Activated CD4-positive, alpha-beta T cell treated with anti-CD3 and anti-CD28 coated beads, Interleukin-2, amount 50 U/mL, for 4 hours (primary cell): ENCODE data around the gene SLC11A2.
"Not testable (repeated sequence)": the region's sequence is repeated elsewhere in the genome, so short reads cannot be mapped to it uniquely, and the experiment has no call there.

Experiments used
- DNase-seq, 2 experiments: peaks; one replicate each; pipeline ENCODE4 v3.0.0-alpha.2; 2020

SLC11A2 gene

DNA sequence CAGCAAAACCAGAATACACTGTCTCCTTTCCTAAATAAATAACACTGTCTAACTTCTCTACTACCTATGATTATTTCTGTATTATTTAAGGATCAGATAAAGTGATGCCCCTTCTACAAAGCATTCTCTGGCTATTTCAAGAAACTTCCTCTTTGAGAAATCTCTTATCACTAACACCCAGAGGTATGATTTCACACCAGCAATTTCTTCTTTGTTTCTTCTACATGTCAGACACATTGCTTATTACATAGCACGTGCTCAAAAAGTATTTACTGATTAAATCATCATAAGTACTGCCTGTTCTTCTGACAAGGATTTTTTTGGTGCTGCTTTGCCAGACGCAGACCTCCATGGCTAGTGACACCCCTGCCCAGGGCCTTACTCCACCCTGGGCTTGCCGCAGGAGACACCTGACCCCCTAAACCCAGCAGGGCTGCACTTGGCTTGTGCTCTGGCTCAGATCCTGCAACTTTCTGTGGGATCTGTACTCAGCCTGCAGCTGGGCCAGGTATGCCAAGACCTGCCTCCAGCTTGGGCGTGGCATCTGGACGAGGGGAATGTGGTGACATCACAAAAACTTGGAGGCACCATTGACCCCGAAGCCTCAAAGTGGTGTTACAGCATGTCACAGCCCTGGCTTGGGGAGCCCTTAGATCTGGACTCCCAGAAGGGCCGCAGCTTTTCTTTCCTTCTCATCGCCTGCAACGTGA is 89.2 kb downstream of the SLC11A2 start:
- DNase-seq = no peak

DNA sequence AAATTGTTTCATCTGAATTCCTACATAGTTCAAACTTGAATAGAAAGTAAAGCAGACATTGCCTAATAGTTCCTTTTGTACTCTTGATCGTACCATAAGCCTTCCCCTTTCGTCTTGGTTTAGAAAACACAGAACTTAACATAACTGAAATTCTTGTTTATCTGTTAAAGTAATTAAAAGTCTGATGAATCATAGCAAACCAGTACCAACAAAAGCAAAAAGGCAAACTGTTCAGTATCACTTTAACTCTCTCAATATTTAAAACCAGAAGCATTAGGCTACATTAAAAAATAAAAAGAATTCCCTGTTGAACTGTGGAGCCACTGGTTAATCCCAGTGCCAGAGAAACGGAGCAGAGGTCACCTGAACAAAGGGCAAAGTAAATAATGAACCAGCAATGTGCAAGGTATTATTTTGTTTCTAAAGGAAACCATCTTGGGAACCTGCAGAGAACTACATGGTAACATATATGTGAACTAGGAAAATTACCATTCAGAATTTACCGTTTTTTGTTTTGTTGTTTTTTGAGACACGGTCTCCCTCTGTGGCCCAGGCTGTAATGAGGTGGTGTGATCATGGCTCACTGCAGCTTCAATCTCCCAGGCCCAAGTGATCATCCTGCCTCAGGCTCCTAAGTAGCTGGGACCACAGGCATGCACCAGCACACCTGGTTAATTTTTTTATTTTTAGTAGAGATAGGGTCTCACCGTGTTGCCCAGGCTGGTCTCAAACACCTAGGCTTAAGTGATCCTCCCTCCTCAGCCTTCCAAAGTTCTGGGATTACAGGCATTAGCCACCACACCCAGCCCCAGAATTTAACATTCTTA is 91.0 kb downstream of the SLC11A2 start:
- DNase-seq = no peak

DNA sequence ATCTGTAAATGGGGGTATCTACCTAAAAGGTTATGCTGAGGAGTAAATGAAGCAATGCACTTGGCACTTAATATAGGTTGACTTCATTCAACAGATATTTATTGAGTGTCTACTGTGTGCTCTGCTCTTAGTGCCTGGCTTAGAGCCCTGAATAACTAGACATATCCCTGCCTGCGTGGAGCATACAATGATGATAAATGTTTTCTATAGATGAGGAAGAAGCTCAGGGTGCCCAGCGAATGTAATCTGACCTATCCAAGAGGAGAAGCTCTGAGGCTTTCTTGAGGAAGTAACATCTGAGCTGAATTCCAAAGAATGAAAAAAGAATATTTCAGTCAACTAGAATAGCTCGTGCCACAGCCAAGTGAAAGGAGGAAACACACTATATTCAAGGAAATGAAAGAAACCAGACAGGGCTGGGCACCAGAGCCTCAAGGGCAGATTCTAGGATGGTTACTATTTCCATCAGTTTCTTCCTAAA is 91.8 kb downstream of the SLC11A2 start:
- DNase-seq = no peak

DNA sequence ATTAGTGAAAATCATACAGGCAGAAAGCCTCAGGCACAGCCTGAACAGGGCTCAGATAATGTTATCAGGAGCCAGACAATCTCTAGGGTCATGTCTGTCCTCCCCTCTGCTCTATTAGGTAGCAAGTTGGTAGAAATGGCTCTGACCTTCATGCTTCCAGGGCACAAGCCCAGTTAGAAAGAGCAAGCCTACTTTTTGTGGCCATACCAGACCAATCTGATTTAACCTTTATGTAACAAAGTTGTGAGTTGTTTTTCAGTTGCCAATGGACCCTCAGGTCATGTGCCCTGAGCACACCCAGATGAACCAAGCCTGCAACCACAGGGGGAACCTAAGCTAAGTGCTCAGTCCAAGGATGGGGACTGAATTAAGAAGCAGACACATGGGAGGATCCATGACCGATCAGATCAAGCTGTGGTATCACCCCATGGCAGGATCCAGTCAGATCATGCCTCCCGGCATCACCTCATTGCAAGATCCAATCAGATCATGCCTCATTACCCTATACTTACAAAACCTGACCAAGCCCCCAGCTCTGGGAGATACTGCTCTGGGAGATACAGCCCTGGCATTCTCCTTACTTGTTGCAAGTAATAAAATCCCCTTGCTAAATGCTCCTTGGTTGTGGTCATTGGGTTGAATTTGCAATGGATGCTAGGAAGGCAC is 92.6 kb downstream of the SLC11A2 start:
- DNase-seq = no peak

DNA sequence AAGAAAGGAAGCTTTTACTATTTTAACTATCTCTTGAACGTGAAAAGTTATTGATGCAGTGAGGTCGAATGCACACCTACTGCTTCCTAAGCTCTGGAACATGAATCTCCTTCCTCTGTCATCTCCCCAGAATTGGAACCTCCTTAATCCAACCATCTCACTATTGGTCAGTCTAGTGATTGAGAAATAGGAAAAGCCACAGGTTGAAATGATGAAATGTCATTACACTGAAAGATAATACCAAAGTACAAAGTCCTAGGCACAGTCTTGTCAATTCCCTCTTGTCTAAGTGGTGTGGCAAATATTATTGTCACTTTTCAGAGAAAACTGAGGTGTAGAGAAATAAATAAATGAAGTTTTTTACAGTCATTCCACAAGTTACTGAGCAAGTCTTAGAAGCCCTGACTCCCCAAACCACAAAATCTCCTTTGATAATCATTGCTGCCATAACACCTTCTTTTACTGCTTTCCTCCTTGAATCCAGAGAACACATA is 93.3 kb downstream of the SLC11A2 start:
- DNase-seq = no peak

DNA sequence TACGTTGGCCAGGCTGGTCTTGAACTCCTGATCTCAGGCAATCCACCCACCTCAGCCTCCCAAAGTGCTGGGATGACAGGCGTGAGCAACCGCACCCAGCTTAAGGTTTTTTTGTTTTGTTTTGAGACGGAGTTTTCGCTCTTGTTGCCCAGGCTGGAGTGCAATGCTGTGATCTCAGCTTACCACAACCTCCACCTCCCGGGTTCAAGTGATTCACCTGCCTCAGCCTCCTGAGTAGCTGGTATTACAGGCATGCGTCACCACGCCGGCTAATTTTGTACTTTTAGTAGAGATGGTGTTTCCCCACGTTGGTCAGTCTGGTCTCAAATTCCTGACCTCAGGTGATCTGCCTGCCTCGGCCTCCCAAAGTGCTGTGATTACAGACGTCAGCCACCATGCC is 95.7 kb downstream of the SLC11A2 start:
- not testable (repeated sequence) for DNase-seq

DNA sequence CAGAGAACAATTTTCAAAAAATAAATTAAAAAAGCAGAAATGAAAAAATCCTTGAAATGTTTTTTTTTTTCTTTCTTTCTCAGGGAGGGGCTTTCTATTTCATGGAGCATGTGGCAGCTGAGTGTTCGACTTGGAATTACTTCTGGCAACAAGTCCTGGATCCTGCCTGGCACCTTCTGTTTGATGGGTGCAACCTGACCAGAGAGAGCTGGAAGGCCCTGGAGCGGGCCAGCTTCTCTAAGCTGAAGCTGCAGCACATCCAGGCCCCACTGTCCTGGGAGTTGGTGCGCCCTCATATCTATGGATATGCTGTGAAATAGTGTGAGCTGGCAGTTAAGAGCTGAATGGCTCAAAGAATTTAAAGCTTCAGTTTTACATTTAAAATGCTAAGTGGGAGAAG is 96.4 kb downstream of the SLC11A2 start:
- no peak for DNase-seq
